Osteoblast (primary cell): ENCODE measurements around the gene ATG4B. TPM values are rescaled to one million over a fixed set of nuclear protein-coding genes. Genes with fewer than 3 reads are reported as not detected.

ENCODE experiments used
- DNase-seq: peaks from one replicate; pipeline ENCODE4 v3.0.0; 2011; ENCODE audit warnings: low spot score, mixed read lengths; ENCODE audit not compliant: insufficient read length; ENCODE audit errors: missing footprints
- H2AFZ ChIP-seq: 2 replicates; pipeline ENCODE4 v1.6.0; 2011; ENCODE audit warnings: mild to moderate bottlenecking, low read length
- H3K27ac ChIP-seq: 2 replicates; pipeline ENCODE4 v1.5.1; 2011; ENCODE audit warnings: mild to moderate bottlenecking, low read depth, low read length, moderate library complexity
- H3K27me3 ChIP-seq: 2 replicates; pipeline ENCODE4 v1.6.0; 2012; ENCODE audit warnings: mild to moderate bottlenecking, control low read depth, inconsistent platforms, low read length, moderate library complexity; ENCODE audit not compliant: insufficient read depth
- H3K36me3 ChIP-seq: 2 replicates; pipeline ENCODE4 v1.5.1; 2011; ENCODE audit warnings: mild to moderate bottlenecking, low read length, control low read depth, moderate library complexity; ENCODE audit not compliant: insufficient read depth
- H3K4me1 ChIP-seq: 2 replicates; pipeline ENCODE4 v1.5.1; 2011; ENCODE audit warnings: mild to moderate bottlenecking, low read length, control low read depth, moderate library complexity; ENCODE audit not compliant: insufficient read depth
- H3K4me2 ChIP-seq: 2 replicates; pipeline ENCODE4 v1.6.0; 2011; ENCODE audit warnings: mild to moderate bottlenecking, low read length; ENCODE audit not compliant: insufficient read depth
- H3K4me3 ChIP-seq: fragments of 200-600 bp; sonication (generic); 3 replicates; pipeline ENCODE4 v1.5.1; 2012; ENCODE audit warnings: mild to moderate bottlenecking, low read length, inconsistent platforms; ENCODE audit not compliant: insufficient read depth
- H3K79me2 ChIP-seq: 2 replicates; pipeline ENCODE4 v1.6.0; 2012; ENCODE audit warnings: mild to moderate bottlenecking, low read length, control low read depth, inconsistent platforms; ENCODE audit not compliant: insufficient read depth
- H3K9me3 ChIP-seq: 2 replicates; pipeline ENCODE4 v1.5.1; 2011; ENCODE audit warnings: low read depth, low read length, control low read depth
- H4K20me1 ChIP-seq: 2 replicates; pipeline ENCODE4 v1.6.0; 2012; ENCODE audit warnings: mild to moderate bottlenecking, low read length, control low read depth; ENCODE audit not compliant: insufficient read depth
- CTCF ChIP-seq: IDR thresholded peaks from 2 replicates; pipeline ENCODE4 v1.5.1; 2011; ENCODE audit warnings: mild to moderate bottlenecking, low read depth, low read length, moderate library complexity; ENCODE audit errors: extremely low read depth
- total RNA-seq: library from RNA; depleted of rRNA; stranded (reverse); fragments of >200 nt; gene quantifications from 2 replicates; pipeline ENCODE4 v1.2.3, GENCODE V29; 2012

The ATG4B gene
- total RNA-seq, 1 donor: 42.7 TPM

- H2AFZ ChIP-seq: peak overlapping the region; percentile 62
- peaks cover 34% of the 10 kb centered on the region for H3K36me3 ChIP-seq
- H4K20me1 ChIP-seq: peaks cover 68% of the 10 kb centered on the region
- no peak for TF ChIP-seq CTCF
- H3K27ac ChIP-seq: peak overlapping the region; percentile 62
- peak; percentile 95 for DNase-seq
- H3K4me1 ChIP-seq: peaks cover 13% of the 10 kb centered on the region
- H3K9me3 ChIP-seq: no peaks in the 10 kb centered on the region
- no peaks in the 10 kb centered on the region for H3K27me3 ChIP-seq
- H3K79me2 ChIP-seq: peaks cover 89% of the 10 kb centered on the region
- H3K4me2 ChIP-seq: peak overlapping the region; percentile 92
- peak overlapping the region; percentile 96 for H3K4me3 ChIP-seq
Measured at GRCh38 chr2:241636182-241637017, 1.1 kb upstream of the ATG4B start.

- Histone ChIP-seq H3K4me2 (peak overlapping the region; percentile 96), H3K27me3 (no peaks in the 10 kb centered on the region), H3K79me2 (peaks cover 88% of the 10 kb centered on the region), H3K27ac (peak overlapping the region; percentile 98), H3K9me3 (no peaks in the 10 kb centered on the region), H2AFZ (peak overlapping the region; percentile 99), H3K4me1 (peaks cover 15% of the 10 kb centered on the region), H3K36me3 (peaks cover 18% of the 10 kb centered on the region), H4K20me1 (peaks cover 65% of the 10 kb centered on the region), H3K4me3 (peak overlapping the region; percentile 96)
- no peak for TF ChIP-seq CTCF
- peak; percentile 96 for DNase-seq
Measured at GRCh38 chr2:241637795-241638660, 535 bp downstream of the ATG4B start.

- Histone ChIP-seq H3K9me3 (no peaks in the 10 kb centered on the region), H3K27me3 (no peaks in the 10 kb centered on the region), H4K20me1 (peaks cover 59% of the 10 kb centered on the region), H3K79me2 (peaks cover 87% of the 10 kb centered on the region), H2AFZ (no peak overlapping the region), H3K36me3 (peaks cover 11% of the 10 kb centered on the region), H3K4me3 (peak overlapping the region; percentile 96), H3K4me2 (peak overlapping the region; percentile 96), H3K27ac (peak overlapping the region; percentile 98), H3K4me1 (peaks cover 15% of the 10 kb centered on the region)
- TF ChIP-seq CTCF: no peak
- DNase-seq: peak; percentile 78
Measured at GRCh38 chr2:241638940-241639339, 1.4 kb downstream of the ATG4B start.
